HG03196 (cell line): ENCODE data around the gene GRIK3.
"Not testable (repeated sequence)": the region's sequence is repeated elsewhere in the genome, so short reads cannot be mapped to it uniquely, and the experiment has no call there.

Experiments used
- ATAC-seq: cut with Tn5 transposase; IDR thresholded peaks from one replicate; pipeline ENCODE4 v1.9.1; 2021; ENCODE audit not compliant: unreplicated experiment

Gene GRIK3

DNA sequence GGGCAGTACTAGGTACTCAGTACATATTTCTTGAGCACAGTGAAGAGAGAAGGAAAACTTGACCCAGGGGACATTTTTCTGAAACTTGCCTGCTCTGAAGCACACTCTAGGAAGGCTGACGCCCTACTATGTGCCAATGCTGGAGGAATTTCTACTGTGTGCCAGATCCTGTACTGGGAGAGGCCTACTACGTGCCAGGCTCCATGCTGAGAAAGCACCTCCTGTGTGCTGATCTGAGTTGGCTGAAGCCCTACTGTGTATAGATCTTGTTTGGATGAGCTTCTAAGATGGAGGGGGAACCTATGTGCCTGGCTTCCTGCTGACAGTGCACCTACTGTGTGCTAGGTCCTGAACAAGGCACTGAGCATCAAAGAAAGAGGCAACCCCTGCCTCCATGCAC is 86.2 kb downstream of the GRIK3 start:
- ATAC-seq, result no peak

- no peak for ATAC-seq
Observed at GRCh38 chr1:36947384-36947783, 86.9 kb downstream of the GRIK3 start.

- ATAC-seq, result no peak
Observed at GRCh38 chr1:36944883-36945282, 89.4 kb downstream of the GRIK3 start.

- no peak for ATAC-seq
Observed at GRCh38 chr1:36942148-36942547, 92.2 kb downstream of the GRIK3 start.

GRCh38 chr1:36941316-36941978 is 92.9 kb downstream of the GRIK3 start:
- ATAC-seq, result no peak

DNA sequence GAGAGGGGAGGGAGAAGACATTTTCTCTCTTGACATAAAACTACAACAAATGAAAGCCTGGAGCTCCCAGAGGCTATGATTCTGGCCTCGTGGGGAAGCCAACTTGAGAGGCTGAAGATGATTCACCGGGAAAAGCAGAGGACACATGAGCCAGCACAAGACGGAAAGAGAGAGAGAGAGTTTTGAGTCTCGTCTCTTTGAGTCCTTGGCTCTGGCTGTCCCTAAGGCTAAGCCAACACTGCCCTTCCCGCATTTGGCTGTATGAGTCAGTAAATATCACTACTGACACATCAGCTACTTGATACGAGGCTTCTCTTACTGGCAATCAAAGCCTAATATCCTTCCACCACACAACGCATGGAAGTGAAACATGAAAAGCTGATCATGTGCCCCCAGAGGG is 95.5 kb downstream of the GRIK3 start:
- no peak for ATAC-seq

GRCh38 chr1:36937371-36937770 is 96.9 kb downstream of the GRIK3 start:
- ATAC-seq, result no peak

DNA sequence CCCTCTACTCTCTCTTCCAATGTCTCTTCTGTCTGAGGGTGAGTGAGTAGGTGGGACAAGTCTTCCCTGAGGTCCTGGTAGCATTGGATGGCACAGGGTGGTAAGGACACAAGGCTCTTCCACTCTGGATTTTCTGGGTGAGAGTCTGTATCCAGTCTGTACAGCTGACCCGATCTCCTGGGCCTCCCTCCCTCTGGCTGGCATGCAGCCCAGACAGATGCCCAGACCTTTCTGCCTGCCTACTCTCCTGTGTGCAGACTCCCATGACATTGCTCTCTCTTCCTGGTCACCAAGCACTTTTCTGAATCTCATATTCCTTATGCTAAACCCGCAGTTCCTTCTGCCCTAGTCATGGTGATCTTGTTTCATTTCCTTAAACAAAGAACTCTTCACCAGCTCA is 100.3 kb downstream of the GRIK3 start:
- no peak for ATAC-seq

DNA sequence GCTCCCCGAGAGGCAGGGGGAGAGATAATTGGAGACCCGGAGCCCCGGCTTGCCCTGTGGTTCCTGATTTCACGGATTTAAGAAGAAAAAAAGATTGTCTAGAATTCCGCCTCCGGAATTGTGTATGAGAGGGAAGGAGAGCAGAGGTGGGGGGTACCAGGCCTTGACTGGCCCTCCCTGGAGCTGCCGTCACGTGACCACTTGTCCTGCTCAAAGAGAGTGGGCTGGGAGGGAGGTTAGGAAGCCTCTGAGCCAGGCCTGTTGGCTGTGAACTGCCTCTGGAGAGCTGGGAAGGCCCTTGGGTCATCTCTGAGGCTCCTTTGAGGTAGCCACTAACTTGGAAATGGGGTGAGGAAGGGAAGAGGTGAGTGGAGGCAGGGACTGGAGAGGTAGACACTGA is 106.5 kb downstream of the GRIK3 start:
- no peak for ATAC-seq

DNA sequence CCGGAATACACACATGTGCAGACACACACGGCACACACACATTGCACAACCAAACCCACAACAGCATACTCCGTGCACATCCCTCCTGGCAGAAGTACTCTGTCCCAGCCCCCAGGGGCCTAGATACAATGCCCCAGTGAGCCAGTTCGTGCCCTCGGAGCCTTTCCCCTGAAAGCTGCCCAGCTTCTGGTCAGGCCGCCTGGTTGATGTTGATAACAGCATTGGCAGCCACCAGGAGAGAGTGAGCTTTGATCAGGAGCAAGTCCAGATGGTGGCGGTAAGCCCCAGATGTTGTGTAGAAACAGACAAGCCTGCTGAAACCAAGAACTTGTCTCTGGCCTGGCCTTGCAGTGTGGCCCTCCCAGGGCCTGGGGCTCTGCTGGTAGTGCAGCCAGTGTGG is 109.1 kb downstream of the GRIK3 start:
- no peak for ATAC-seq

DNA sequence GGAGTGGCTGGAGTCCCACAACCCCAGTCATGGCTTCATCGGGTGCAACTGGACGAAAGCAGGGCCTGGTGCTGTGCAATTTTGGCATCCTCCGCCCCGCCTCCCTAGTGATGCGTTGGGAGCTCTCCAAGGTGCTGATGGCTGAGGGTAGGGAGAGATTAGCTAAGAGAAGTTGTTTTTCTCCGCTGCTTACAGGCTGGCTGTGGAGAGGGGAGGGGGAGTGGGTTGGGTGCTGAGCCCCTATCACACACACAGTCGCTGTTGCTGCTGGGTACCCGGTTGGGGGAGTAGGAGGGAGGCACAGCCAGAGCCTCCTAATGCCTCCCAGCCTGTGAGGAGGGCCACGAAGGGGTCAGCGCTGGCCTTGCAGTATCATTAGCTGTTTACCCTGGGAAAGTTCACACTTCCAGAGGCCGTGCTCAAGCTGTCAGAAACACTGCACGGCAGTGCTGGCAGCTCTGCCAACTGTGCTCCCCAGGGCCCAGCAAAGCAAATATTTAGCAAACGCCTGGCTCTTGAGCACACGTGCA is 110.0 kb downstream of the GRIK3 start:
- ATAC-seq, result no peak

DNA sequence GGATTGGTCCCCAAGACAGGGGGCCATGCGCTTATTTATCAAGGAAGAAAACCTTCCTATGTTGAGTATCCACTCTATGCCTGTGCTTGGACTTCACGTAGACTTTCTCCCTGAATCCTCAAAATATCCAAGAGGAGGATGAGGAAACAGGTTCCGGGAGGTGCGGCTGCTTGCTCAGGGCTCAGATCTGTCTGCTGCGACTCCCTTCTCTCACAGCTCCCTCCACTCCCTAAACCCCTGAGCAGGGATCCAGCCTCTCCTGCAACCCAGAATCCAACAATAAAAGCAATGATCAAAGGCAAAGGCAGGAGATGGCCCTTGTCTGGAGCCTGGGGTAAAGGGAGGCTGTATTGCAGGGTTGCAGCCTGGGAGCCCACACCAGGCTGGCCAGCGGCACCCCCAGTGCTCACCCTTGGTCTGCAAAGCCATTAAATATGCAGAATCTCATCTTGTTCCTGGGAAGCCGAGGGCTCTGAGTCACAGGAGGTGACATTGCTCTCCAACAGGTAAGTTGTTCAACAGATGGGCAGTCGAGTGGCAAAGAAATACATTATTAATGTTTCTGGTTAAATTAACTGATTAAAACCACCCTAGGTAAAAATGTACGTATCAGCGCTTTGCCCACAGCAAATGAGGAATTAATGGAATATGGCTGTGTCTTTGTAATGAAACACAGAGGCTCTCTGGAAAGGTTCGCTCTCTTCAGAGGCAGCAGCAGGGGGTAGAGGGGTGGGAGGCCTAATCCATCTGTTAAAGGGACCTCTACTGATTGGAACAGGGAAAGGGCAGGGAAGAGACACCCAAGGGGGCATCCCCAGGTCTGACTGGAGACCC is 111.5 kb downstream of the GRIK3 start:
- no peak for ATAC-seq

GRCh38 chr1:36922071-36922470 is 112.2 kb downstream of the GRIK3 start:
- ATAC-seq, result no peak

DNA sequence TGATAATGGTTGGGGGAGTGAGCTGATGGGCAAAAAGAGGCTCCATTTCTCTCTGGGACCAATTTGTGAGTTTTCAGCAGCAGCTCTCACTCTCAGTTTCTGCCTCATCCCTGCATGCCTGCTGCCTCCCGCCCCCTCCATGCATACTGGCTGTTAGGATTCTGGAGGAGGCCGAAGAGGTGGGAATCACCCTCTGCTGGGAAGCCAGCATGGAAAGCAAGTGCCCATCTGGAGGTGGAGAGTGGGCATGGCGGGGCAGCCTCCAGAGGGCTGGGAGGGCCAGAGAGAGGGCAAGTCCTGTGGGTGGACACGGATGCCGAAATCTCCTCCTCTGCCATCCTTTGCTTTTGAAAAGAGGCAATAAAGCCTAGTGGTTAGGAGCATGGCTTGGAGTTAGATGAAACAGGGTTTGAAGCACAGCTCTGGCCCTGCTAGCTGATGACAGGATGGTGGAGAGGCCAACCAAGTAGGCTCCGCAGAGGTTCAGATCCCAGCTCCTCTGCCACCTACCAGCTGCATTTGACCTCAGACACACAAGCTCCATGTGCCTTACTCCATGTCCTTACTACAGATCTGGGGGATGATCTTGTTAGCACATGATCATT is 113.4 kb downstream of the GRIK3 start:
- no peak for ATAC-seq

- no peak for ATAC-seq
Observed at GRCh38 chr1:36920371-36920770, 113.9 kb downstream of the GRIK3 start.

GRCh38 chr1:36919491-36920145 is 114.7 kb downstream of the GRIK3 start:
- ATAC-seq, result no peak

DNA sequence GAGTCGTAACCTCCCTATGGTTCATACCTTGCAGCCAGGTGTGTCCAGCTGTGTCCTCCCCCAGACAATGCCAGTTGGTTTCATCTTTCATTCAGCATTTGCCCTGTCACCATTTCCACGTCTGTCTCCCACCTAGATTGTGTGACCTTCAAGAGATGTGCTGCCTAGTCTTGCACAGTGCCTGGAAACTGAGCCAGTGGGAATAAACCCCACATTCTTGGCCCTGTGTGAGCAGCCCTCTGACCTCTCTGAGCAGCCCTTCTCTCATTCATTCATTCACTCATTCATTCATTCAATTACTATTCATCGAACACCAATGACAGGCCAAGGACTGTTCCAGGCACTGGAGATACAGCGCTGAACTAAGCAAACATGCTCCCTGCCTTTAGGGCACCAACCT is 115.7 kb downstream of the GRIK3 start:
- no peak for ATAC-seq

DNA sequence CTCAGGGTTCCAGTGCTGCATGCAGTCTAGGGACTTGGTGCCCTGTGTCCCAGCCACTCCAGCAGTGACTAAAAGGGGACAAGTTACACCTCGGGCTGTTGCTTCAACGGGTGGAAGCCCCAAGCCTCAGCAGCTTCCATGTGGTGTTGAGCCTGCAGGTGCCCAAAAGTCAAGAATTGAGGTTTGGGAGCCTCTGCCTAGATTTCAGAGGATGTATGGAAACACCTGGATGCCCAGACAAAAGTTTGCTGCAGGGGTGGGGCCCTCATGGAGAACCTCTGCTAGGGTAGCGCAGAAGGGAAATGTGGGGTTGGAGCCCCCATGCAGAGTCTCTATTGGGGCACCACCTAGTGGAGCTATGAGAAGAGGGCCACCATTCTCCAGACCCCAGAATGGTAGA is 117.8 kb downstream of the GRIK3 start:
- ATAC-seq, result not testable (repeated sequence)

GRCh38 chr1:36913484-36914060 is 120.7 kb downstream of the GRIK3 start:
- ATAC-seq, result no peak

DNA sequence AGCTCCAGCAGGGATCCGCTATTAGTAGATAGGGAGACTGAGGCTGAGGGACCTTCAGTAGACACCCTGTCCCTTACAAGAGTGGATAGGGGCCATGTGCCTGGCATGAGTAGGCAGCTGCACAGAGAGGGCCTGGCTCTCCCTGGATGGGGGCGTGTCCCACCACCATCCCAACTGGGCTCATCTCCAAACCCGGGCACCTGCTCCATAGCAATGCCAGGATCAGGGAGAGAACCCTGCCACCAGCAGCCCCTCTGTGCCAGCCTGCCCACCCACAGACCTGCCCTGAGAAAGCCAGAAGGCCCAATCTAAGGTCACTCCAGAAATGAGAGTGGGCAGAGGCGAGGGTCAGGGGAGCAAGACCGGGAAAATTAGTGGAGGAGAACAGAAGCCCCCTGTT is 121.3 kb downstream of the GRIK3 start:
- ATAC-seq, result no peak

- no peak for ATAC-seq
Observed at GRCh38 chr1:36912365-36912865, 121.9 kb downstream of the GRIK3 start.
